NCI-H82 (cell line): Measurements from ENCODE around the gene PRKAR1B.
"Not testable (repeated sequence)": the region's sequence is repeated elsewhere in the genome, so short reads cannot be mapped to it uniquely, and the experiment has no call there.

Experiments
- DNase-seq: peaks from one replicate; lab custom pipeline; 2025; lab: John Stamatoyannopoulos, UW

The PRKAR1B gene

DNA sequence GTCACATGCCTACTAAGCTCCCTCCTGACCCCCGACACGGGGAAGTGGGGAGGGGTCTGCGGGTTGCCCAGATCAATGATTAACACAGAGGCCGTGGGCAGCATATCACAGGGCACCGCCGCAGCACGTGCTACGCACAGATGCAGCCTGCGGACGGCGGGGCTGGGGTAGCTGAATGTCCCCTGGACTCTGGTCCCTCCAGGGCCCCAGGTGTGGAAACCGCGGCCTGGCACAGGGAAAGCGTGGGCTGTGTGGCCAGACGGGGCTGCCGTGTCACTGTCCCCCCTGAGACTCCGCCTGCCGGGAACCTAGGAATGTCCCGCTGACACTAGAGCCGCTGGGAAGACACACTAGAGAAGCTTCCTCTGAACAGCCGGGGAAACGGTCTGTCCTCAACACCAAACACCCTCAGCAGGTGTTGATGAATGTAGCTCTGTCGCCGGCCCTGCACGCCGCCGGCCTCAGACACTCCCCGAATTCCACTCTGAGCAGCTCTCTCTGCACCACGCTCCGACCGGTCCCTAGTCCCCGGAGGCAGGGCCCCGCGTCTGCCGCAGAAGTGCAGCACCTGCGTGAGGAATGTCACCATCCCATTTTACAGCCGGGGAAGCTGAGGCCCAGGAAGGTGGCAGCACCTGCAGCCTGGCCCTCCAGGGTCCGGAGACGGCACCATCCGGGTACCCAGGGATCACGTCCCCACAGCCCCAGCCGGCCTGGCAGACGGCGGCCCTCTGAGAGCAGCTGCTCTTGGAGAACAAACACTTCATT lies 174.0 kb downstream of the PRKAR1B start:
- DNase-seq = no peak

DNA sequence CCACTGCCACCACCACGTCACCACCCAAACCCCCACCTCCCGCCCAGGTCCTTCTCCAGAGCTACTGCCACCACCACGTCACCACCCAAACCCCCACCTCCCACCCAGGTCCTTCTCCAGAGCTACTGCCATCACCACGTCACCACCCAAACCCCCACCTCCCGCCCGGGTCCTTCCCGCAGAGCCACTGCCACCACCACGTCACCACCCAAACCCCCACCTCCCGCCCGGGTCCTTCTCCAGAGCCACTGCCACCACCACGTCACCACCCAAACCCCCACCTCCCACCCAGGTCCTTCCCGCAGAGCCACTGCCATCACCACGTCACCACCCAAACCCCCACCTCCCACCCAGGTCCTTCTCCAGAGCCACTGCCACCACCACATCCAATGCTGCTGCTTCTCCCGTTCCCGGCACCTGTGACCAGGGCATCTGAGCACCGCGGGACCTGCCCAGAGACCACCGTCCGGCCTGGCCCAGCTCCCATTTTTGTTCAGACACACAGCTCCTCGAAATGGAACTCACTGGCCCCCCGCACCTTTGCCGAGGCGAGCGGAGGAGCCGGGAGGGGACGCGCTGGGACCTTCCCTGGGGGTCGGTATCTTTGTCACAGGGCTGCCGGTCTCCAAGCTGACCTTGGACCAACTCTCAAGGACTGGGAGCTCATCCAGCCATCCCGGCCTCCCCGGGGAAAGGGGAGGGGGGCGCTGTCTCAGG lies 174.8 kb downstream of the PRKAR1B start:
- not testable (repeated sequence) for DNase-seq

DNA sequence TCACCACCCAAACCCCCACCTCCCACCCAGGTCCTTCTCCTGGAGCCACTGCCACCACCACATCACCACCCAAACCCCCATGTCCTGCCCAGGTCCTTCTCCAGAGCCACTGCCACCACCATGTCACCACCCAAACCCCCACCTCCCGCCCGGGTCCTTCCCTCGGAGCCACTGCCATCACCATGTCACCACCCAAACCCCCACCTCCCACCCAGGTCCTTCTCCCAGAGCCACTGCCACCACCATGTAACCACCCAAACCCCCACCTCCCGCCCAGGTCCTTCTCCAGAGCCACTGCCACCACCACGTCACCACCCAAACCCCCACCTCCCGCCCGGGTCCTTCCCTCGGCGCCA lies 175.5 kb downstream of the PRKAR1B start:
- not testable (repeated sequence) for DNase-seq

DNA sequence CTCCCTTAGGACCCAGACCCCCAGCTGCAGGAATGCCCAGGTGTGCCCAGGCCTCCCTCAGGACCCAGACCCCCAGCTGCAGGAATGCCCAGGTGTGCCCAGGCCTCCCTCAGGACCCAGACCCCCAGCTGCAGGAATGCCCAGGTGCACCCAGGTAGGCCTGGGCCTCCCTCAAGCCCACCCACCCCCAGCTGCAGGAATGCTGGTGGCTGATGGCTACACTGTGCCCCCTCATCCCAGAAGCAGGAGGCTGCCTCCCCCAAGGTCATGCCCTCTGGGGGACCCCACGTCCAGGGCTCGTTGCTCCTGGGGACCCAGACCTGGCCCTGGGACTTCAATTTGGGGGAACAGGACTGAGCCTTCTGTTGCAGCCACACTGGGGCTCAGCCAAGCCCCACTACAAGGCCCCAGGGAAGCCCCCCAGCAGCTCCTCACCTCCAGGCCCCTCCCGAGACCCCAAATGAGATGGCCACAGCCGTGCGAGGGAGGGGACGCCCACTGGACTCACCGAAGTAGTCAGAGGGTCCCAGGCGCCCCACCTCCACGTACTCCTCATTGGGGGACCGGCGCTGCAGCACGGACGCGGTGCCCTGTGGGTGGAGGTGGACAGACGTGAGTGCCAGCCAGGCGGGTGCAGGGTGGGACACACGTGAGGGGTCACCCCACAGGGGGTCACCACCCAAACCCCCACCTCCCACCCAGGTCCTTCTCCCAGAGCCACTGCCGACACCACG lies 176.0 kb downstream of the PRKAR1B start:
- no peak for DNase-seq

DNA sequence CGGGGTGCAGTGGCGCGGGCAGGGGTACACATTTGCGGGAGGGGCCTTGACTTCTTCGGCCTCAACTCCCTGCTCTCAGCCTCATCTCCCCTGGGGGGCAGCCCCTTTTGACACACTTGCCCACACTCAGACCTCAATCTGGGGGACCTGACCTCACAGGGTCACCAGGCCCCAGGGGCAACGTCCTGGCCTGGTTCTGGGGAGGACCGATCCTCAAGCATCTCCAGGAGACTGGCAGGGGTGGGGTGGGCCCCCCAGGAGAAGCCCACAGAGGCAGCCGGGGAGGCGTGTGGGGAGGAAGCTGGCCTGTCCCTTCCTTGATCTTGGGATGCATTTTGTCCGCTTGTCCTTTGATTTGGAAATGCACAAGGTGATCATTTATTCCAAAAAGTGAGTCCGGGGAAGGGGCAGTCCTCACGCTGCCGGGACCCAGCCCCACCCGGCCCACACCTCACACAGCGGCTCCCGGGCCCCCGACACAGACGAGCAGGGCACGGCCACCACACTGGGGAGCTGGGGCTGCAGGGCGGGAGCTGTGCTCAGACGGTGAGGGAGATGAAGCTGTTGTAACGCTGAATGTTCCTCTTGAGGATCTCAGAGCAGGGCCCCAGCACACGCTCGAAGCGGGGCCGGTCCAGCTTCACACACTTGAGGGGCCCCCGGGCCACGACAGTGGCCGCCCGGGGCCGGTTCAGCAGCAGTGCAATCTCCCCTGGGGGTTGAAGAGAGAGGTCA lies 177.0 kb downstream of the PRKAR1B start:
- DNase-seq = no peak

DNA sequence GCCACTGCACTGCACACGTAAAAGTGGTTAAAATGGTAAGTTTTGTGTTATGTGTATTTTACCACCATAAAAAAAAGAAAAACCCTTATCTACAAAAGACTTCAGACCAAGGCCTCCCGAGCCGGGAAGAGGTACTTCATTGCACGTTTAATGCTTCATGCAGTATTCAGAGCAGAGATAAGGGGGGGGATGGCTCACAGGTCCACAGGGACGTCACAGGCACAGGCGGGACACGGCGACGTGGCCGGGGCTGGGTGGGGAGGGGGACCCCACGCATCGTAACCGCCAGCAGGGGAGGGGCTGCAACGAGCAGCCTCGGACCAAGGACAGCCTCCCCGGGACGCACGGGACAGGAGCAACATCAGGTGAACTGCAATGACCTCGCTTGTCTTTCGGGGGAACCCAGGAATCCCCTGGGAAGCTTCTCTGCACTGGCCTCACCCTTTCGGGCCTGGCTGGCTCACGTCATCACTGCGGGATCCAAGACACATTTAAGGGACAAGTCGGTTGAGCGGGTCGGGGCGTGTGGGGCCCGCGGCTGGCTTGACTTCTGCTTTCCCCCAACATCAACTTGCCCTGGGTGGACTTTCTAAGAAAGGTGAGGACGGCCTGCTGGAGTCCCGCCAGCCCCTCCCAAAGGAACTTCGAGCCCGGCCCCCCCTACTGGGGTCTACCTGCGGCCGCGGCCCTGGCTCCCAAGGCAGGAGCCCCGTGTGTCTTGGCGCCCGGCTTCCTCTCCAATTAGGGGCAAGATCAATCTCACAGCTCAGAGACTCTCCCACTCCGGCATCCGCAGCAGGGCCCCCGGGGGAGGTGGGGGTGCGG lies 177.8 kb downstream of the PRKAR1B start:
- DNase-seq = no peak

DNA sequence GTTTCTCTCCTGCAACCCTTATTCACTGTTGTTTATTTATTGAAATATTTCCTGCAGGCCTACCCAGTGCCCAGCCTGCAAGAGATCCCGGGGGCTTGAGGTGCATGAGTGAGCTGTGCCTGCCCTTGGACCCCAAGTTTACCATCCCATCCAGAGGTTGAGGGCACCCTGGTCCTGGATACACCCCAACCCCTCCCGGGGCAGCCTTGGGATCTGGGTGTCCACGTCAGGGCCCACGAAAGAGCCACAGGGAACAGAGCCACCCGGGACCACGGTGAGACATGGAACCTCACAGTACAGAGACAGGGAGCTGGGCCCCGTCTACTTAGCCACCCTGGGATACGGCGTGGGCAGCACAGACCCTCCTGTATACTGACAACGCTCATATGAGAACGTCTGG lies 178.7 kb downstream of the PRKAR1B start:
- DNase-seq = no peak

DNA sequence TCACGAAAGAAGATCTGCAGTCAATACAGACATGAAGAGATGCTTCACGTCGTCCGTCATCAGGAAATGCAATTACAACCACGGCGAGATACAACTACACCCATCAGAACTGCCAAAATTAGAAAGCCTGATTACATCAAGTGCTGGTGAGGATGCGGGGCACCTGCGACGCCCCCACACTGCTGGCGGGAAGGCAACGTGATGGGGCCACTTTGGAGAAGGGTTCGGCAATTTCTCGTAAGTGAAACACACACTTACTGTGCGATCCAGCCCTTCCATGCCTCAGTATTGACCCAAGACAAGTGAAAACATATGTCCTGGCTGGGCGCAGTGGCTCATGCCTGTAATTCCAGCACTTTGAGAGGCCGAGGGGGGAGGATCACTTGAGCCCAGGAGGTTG lies 181.6 kb downstream of the PRKAR1B start:
- no peak for DNase-seq

DNA sequence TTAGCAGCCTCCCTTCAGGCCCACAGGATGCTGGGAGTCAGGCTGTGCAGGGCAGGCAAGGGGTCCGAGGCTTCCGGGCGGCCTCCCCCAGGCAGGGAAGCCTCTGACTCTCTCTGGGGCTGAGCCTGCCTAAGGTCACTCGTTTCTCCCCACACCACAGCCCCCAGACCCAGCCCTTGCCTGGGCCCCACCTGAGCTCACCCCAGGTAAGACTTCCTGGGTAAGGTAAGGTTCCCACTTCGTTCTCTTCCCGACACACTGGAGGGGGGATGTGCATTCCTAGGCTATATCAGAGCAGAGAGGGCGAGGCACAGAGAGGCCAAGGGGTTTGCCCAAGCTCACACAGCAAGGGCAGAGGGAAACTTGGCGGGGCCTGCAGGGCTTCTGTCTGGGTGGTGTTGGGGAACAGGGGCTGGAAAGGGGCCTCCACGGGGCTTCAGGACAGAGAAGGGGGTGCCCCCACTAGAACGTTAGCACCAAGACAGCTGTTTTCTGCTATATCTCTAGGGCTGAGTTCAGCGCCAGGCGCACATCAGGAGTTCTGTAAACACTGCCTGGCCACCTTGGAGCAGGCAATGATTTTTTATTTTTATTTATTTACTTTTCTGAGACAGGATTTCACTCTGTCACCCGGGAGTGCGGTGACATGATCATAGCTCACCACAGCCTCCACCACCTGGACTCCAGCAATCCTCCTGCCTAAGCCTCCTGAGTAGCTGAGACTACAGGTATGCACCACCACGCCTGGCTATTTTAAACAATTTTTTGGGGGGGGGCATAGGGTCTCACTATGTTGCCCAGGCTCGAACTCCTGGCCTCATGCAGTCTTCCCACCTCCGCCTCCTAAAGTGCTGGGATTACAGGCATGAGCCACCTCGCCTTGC lies 182.5 kb downstream of the PRKAR1B start:
- DNase-seq = no peak

DNA sequence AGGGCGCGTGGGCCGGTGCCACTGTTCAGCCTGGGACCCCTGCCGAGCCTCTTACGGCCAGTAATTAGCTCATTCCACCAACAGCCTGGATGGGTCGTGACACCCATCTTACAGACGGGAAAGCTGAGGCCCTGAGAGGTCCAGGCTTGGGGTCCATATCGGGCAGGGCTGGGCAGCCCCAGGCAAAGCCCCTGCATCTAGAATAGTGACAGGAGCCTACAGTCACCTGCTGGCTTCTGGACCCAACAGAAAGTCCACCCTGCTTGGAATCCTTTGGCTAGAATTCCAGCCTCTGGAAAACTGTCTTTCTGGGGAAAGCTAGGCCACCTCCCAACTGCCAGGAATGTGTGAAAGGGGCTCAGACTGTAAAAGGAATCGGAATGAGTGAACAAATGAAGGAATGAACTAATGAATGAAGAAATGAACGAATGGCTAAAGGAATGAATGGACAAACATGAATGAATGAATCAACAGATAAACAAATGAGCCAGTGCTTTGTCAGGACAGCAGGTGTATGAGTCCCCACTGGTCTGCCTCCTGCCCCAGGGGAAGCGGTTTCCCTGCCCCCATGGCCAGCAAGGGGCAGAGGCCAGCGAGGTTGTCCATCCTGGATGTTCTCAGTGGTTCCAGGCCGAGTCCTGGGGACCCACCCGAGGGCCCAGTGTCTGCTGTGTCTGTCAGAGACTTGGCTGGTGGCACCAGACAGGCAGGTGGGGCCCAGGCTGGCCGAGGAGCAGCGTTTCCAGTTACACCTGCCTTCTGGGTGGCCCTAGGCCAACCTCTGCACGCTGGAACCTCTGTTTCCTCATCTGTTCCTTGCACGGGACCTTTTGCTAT lies 183.4 kb downstream of the PRKAR1B start:
- no peak for DNase-seq

DNA sequence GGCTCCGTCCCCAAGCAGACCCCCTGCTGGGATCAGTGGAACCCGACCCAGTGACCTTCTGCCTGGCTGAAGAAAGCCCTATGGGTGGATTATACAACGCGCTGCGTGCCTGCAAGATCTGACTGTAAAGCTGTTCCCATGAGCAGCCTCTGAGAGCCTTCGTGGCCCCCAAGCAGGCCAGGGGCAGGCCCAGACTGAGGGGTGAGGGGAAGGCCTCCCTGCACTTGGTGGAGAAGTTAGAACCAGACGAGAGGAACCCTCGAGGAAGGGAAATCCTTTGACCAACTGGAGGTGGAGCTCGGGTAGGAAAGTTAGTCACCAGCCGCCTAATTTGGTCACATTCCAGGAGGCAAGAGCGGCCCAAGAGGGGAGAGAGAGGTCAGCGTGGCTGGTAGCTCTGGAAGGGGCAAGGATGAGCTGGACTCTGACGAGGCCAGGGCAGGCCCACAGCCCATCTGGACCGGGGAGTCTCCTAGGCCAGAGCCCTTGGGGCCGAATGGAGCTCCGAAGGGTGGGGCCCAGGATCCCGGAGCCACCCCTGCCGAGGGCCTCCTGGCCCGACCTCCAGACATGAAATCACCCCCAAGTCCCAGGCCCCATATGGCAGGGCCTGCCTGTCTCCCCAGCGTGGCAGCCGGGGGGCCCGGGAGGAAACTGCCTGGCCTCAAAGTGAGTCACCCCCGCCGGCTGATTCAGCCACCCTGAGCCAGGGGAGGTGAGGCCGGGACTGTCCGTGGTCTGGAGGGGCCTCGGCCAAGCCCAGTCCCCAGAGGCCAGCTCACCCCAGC lies 184.2 kb downstream of the PRKAR1B start:
- no peak for DNase-seq

DNA sequence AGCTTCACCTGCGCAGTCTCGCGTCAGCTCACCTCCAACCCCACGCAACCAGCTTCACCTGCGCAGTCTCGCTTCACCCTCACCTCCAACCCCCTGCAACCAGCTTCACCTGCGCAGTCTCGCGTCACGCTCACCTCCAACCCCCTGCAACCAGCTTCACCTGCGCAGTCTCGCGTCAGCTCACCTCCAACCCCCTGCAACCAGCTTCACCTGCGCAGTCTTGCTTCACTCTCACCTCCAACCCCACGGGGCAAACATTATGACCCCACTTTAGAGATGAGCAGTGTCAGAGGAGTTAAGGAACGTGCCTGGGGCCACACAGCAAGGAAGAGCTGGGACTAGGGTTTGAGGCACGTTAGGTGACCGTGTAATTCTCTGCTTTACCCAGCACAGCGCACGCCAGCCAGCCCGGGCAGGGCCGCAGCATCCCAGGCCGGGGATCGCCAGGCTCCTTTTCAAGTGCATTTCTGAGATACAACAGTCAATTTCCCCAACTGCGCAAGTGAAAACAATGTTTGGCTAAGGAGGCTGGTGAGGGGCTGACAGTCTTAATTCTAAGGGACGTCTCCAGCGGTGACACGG lies 184.9 kb downstream of the PRKAR1B start:
- no peak for DNase-seq

DNA sequence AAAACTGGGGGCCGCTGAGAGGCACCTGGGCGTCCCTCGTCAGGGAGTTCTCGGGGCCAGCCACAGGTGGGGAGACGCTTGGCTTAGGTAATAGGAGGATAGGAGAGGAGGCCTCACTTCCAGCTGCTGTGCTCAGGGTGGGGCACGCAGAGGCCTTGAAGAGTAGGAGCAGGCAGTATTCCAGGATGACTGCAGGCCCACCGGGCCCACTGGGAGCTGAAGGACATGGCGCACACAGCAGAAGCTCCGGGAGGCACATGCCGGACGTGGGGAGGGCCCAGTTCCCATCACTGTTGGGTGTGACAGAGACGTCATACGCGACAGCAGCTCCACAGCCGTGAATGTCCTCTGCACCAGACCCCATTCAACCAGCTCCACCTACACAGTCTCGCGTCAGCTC lies 185.4 kb downstream of the PRKAR1B start:
- no peak for DNase-seq

DNA sequence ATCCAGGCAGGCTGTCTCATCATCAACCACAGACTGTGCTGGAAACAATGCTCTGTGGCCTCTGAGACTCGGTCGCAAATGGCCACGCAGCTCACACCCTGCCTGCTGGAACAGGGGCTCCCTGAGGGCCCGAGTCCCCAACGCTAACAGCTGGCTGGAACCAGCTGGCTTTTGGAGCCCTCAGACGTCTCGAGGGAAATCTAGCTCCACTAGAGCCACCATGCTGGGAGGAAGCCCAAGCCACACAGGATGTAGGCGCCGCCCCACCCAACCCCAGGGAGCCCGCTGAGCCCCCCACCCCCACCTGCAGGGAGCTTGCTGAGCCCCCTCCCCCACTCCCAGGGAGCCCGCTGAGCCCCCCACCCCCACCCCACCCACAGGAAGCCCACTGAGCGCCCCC lies 186.1 kb downstream of the PRKAR1B start:
- DNase-seq = no peak

DNA sequence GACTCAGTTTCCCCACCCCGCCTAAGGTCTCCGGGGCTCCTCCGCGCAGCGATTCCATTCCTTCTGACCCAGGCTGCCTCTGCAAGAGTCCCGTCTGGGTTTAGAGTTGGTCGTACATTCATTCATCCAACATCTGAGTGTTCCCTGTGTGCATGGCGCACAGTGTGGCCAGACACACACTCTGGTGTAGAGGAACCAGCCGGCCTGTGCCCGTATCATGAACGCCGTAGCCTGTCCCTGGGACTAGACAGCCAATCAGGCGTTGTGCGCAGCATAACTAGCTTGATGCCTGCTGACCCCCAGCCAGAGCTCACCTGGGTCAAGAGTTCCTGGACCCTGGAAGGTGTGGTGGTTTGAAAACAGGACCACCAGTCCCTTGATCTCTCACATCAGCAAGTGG lies 186.5 kb downstream of the PRKAR1B start:
- no peak for DNase-seq

DNA sequence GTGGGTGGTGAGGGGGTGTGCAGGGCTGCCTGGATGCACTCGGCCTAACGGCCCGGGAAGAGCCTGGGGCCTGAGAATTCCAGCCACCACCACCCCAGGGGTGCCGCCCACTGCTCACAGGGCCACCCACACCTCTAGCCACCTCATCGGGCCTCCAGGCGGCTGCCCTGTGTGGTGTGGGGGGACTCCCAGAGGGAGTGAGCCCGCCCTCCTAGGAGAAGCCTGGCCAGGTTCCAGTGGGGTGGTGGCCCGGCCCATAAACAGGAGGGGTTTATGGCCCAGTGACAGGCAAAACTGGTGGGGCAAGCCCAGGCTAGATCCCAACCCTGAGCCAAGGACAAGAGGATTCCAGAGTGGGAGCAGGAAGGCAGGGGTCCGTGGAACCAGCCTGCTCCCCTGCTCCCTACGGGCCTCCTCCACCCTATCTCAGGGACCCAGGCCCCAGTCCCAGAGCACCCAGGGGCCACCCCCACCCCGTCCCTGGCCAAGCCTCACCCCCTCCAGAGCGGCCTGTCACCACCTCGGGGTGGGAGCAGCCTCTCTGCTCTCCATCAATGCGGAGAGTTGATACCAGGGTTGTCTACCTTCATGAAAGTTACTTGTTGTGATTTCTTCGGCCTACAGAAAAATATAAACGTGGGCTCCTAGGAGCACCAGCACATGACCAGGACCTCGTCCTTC lies 187.2 kb downstream of the PRKAR1B start:
- no peak for DNase-seq

DNA sequence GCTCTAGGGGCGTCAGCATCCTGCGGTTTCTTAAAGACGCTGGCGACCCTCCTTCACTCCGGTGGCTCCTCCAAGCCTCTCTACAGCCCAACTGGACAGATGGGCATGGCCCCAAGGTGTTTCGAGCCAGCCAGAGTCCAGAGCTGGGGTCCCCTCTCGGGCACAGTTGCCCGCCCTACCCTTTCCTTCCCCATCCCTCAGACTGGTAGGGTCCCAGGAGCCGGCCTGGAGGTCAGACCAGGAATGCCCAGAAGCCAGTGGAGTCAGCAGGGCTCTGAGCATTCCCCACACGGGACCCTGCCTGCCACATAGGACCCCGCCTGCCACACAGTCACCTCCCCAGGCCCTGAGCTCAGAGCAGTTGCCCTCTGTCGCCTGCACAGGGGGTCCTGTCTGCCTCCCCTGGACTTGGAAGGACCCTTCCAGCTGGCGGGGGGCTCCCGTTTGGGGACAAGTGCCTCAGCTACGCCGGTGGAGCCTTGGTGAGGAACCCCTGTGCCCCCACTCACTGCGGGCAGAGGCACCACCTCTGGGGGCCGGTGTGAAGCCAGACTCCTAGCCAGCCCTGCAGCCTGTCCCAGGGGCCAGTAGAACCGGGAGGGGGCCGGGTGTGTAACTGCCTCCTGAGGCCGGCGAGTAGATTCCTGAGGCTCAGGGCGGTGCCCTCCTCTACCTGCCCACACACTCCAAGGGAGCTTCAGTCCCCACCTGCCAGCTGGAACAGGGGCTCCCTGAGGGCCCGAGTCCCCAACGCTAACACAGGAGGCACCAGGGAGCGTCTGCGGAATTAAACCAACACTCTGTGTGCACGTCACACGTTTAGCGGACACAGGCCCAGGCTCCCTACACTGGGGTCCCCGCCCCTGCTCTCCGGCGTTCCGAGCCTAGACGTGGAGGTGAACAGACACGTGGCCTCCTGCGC lies 188.1 kb downstream of the PRKAR1B start:
- DNase-seq = no peak
